Tibial artery (tissue), 4 donors: ENCODE data around the gene PM20D2.

Experiments
- DNase-seq, 2 donors: peaks; one replicate each; pipeline ENCODE4 v3.0.0-alpha.2; 2019
- H3K27ac ChIP-seq, 2 donors: fragments of 200-600 bp; sonication (generic) in 1 of 2; 1 replicate in 1 of 2; 2 replicates in 1 of 2; pipeline ENCODE4 v1.5.1; 2018 to 2019; ENCODE audit warnings: mild to moderate bottlenecking in 1 of 2
- H3K27me3 ChIP-seq, 2 donors: fragments of 200-600 bp; sonication (generic) in 1 of 2; one replicate each; pipeline versions ENCODE4 v1.5.1 to v1.6.0; 2016 to 2019
- H3K36me3 ChIP-seq, 3 donors: fragments of 200-600 bp; sonication (generic) in 2 of 3; one replicate each; pipeline ENCODE4 v1.5.1; 2016 to 2019; ENCODE audit warnings: mild to moderate bottlenecking in 2 of 3
- H3K4me1 ChIP-seq, 4 donors: fragments of 200-600 bp; sonication (generic) in 2 of 4; 1 replicate in 3 of 4; 2 replicates in 1 of 4; pipeline ENCODE4 v1.5.1; 2016 to 2019
- H3K4me3 ChIP-seq, 2 donors: fragments of 200-600 bp; sonication (generic) in 1 of 2; 1 replicate in 1 of 2; 2 replicates in 1 of 2; pipeline ENCODE4 v1.5.1; 2018 to 2019; ENCODE audit warnings: mild to moderate bottlenecking in 2 of 2
- H3K9me3 ChIP-seq, 3 donors: fragments of 200-600 bp; sonication (generic) in 1 of 3; one replicate each; pipeline ENCODE4 v1.5.1; 2016 to 2019
- intact Hi-C: fragments of 100-400 bp; cut with DNase I; formaldehyde crosslinking; loops from one replicate; pipeline ENCODE4 v1.15.0; 2023; ENCODE audit warnings: low total_unique reads
- TF ChIP-seq, protein P1 (sequence below), 2 experiments: fragments of 200-600 bp in 1 of 2; fragments of 450-650 bp in 1 of 2; IDR thresholded peaks; one replicate each; pipeline ENCODE4 v1.5.1; 2017 to 2019; ENCODE audit warnings: antibody characterized with exemption in 2 of 2, mild to moderate bottlenecking in 1 of 2, moderate library complexity in 1 of 2

PM20D2 gene

GRCh38 chr6:89204096-89204495 is 58.2 kb downstream of the PM20D2 start:
- TF ChIP-seq, protein P1, sequence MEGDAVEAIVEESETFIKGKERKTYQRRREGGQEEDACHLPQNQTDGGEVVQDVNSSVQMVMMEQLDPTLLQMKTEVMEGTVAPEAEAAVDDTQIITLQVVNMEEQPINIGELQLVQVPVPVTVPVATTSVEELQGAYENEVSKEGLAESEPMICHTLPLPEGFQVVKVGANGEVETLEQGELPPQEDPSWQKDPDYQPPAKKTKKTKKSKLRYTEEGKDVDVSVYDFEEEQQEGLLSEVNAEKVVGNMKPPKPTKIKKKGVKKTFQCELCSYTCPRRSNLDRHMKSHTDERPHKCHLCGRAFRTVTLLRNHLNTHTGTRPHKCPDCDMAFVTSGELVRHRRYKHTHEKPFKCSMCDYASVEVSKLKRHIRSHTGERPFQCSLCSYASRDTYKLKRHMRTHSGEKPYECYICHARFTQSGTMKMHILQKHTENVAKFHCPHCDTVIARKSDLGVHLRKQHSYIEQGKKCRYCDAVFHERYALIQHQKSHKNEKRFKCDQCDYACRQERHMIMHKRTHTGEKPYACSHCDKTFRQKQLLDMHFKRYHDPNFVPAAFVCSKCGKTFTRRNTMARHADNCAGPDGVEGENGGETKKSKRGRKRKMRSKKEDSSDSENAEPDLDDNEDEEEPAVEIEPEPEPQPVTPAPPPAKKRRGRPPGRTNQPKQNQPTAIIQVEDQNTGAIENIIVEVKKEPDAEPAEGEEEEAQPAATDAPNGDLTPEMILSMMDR (IDR thresholded peaks at IDR 0.05), result no peak
- Histone ChIP-seq H3K36me3 (no peaks in the 10 kb centered on the region), H3K4me3 (no peak overlapping the region), H3K9me3 (no peaks in the 10 kb centered on the region), H3K27ac (no peak overlapping the region), H3K4me1 (peaks cover 0 to 22% (median 12%) of the 10 kb centered on the region in 4 donors), H3K27me3 (no peaks in the 10 kb centered on the region)
- DNase-seq, result peak in 1 of 2 donors; percentile 38
- intact Hi-C loops, result no loop called here

GRCh38 chr6:89205819-89206218 is 60.0 kb downstream of the PM20D2 start:
- peak in 1 of 2 donors; percentile 67 for DNase-seq
- intact Hi-C loops, result no loop called here
- TF ChIP-seq, protein P1 (IDR thresholded peaks at IDR 0.05), result no peak
- H3K9me3 ChIP-seq, result no peaks in the 10 kb centered on the region
- peaks cover 0 to 22% (median 12%) of the 10 kb centered on the region in 4 donors for H3K4me1 ChIP-seq
- peak overlapping the region; percentile 26 to 55 for H3K27ac ChIP-seq
- no peaks in the 10 kb centered on the region for H3K27me3 ChIP-seq
- H3K4me3 ChIP-seq, result no peak overlapping the region
- no peaks in the 10 kb centered on the region for H3K36me3 ChIP-seq

GRCh38 chr6:89208551-89208950 is 62.7 kb downstream of the PM20D2 start:
- TF ChIP-seq, protein P1 (IDR thresholded peaks at IDR 0.05), result no peak
- intact Hi-C loops, result no loop called here
- Histone ChIP-seq H3K27ac (no peak overlapping the region), H3K27me3 (no peaks in the 10 kb centered on the region), H3K4me1 (peaks cover 0 to 22% (median 12%) of the 10 kb centered on the region in 4 donors), H3K9me3 (no peaks in the 10 kb centered on the region), H3K4me3 (no peak overlapping the region), H3K36me3 (no peaks in the 10 kb centered on the region)
- DNase-seq, result no peak

GRCh38 chr6:89209457-89209856 is 63.6 kb downstream of the PM20D2 start:
- TF ChIP-seq, protein P1 (IDR thresholded peaks at IDR 0.05), result no peak
- H3K4me3 ChIP-seq, result no peak overlapping the region
- peaks cover 0 to 22% (median 12%) of the 10 kb centered on the region in 4 donors for H3K4me1 ChIP-seq
- DNase-seq, result no peak
- H3K36me3 ChIP-seq, result no peaks in the 10 kb centered on the region
- intact Hi-C loops, result no loop called here
- H3K27ac ChIP-seq, result no peak overlapping the region
- no peaks in the 10 kb centered on the region for H3K9me3 ChIP-seq
- no peaks in the 10 kb centered on the region for H3K27me3 ChIP-seq

GRCh38 chr6:89212472-89212871 is 66.6 kb downstream of the PM20D2 start:
- no peaks in the 10 kb centered on the region for H3K27me3 ChIP-seq
- no peaks in the 10 kb centered on the region for H3K9me3 ChIP-seq
- H3K27ac ChIP-seq, result no peak overlapping the region
- no peak for DNase-seq
- H3K4me3 ChIP-seq, result no peak overlapping the region
- TF ChIP-seq, protein P1 (IDR thresholded peaks at IDR 0.05), result no peak
- peaks cover 0 to 17% (median 7%) of the 10 kb centered on the region in 4 donors for H3K4me1 ChIP-seq
- H3K36me3 ChIP-seq, result no peaks in the 10 kb centered on the region
- intact Hi-C loops, result no loop called here

DNA sequence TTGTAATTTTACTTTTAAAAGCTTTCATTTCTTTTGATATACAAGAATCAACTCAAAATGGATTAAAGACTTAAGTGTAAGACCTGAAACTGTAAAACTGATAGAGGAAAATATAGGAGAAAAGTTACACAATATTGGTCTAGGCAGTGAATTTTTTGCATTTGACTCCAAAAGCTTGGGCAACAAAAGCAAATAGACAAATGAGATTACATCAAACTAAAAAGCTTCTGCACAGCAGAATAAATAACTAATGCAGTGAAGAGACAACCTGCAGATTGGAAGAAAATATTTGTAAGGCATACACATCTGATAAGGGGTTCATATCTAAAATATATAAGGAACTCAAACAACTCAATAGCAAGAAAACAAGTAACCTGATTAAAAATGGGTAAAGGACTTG is 68.3 kb downstream of the PM20D2 start:
- DNase-seq, result no peak
- Histone ChIP-seq H3K4me3 (no peak overlapping the region), H3K27me3 (no peaks in the 10 kb centered on the region), H3K27ac (no peak overlapping the region), H3K36me3 (no peaks in the 10 kb centered on the region), H3K4me1 (peaks cover 0 to 14% (median 9%) of the 10 kb centered on the region in 4 donors), H3K9me3 (no peaks in the 10 kb centered on the region)
- TF ChIP-seq, protein P1 (IDR thresholded peaks at IDR 0.05), result no peak
- intact Hi-C loops, result no loop called here
